ENCODE results near the gene RAB39A. TPM values are rescaled to one million over a fixed set of nuclear protein-coding genes. Genes with fewer than 3 reads are reported as not detected.
"Not testable (repeated sequence)": the region's sequence is repeated elsewhere in the genome, so short reads cannot be mapped to it uniquely, and the experiment has no call there.

Gene RAB39A, protein sequence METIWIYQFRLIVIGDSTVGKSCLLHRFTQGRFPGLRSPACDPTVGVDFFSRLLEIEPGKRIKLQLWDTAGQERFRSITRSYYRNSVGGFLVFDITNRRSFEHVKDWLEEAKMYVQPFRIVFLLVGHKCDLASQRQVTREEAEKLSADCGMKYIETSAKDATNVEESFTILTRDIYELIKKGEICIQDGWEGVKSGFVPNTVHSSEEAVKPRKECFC
- not detected in 2 replicates for total RNA-seq

DNA sequence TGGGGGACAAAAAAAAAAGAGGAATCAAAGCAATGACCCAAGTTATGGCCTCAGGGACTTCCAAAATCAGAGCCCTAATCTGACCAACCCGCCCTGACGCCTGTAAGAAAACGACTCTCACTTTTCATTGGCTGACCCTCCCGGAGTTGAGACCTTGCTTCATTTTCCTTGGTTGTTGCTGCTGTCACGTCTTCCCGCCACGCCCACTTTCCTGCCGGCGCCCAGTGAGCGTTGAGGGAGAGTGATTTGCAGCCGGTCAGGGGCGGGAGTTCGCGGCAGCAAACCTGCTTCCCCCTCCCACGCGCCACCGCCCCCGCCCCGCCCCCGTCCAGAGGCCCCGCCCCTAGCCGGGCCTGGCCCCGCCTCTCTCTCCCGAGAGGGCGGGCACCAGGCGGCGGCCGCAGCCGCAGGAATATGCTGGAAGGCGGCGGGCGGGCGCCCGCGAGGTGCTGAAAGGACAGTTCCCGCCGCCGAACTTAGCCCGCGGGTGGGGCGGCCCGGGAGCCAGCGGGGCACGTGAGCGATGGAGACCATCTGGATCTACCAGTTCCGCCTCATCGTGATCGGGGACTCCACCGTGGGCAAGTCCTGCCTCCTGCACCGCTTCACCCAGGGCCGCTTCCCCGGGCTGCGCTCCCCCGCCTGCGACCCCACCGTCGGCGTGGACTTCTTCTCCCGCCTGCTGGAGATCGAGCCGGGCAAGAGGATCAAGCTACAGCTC lies at the start of gene RAB39A:
RAB39A (plus strand) TSS at position 403 of the 721 bp plus-strand sequence; CDS start at position 524, 121 bp downstream.
- DNase-seq (ENCODE audit: extremely low read depth, low read depth, low spot score), result peak; percentile 47

- not testable (repeated sequence) for DNase-seq (ENCODE audit: extremely low read depth, low read depth, low spot score)
Observed at GRCh38 chr11:107881471-107881870, 46.8 kb upstream of the RAB39A start.

GRCh38 chr11:107882095-107882820 lies 46.0 kb upstream of the RAB39A start:
- DNase-seq (ENCODE audit: extremely low read depth, low read depth, low spot score), result no peak

DNA sequence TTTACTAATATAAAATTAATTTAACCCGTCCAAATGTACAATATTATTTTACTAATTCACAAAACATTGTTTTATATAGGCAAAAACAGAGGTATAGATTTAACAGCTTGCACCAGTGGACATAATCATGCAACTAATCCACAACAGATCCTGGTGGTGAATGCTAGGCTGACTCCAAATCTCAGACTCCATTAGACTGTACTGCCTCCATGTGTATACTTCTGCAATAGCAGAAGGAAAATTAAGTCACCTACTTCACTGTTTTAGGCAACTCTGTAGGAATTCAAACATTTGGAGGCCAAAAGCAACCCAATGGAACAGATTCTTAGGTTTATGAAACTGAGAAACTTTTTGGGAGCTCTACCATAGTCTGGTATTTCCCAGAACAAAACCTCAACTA lies 30.0 kb upstream of the RAB39A start:
- peak; percentile 33 for DNase-seq (ENCODE audit: extremely low read depth, low read depth, low spot score)

DNA sequence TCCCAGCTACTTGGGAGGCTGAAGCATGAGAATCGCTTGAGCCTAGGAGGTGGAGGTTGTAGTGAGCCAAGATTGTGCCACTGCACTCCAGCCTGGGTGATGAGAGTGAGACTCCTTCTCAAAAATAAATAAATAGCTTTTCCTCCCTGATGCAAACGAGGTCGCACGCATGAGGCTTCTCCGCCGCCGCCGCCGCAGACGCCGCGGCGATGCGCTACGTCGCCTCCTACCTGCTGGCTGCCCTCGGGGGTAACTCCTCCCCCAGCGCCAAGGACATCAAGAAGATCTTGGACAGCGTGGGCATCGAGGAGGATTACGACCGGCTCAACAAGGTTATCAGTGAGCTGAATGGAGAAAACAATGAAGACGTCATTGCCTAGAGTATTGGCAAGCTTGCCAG lies 20.0 kb upstream of the RAB39A start:
- DNase-seq (ENCODE audit: extremely low read depth, low read depth, low spot score), result no peak

DNA sequence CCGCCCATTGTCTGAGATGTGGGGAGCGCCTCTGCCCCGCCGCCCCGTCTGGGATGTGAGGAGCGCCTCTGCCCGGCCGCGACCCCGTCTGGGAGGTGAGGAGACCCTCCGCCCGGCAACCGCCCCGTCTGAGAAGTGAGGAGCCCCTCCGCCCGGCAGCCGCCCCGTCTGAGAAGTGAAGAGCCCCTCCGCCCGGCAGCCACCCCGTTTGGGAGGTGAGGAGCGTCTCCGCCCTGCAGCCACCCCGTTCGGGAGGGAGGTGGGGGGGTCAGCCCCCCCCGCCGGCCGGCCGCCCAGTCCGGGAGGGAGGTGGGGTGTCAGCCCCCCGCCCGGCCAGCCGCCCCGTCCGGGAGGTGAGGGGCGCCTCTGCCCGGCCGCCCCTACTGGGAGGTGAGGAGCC lies 15.8 kb upstream of the RAB39A start:
- not testable (repeated sequence) for DNase-seq (ENCODE audit: extremely low read depth, low read depth, low spot score)

DNA sequence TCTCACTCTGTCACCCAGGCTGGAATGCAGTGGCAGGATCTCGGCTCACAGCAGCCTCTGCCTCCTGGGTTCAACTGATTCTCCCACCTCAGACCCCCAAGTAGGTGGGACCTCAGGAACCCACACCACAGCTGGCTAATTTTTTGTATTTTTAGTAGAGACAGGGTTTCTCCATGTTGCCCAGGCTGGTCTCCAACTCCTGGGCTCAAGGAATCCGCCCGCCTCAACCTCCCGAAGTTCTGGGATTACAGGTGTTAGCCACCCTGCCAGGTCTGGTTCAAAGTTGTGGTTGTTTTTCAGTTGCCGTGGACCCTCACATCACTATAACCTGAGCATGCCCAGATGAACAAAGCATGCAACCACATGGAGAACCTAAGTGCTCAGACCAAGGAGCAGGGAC lies 13.0 kb upstream of the RAB39A start:
- DNase-seq (ENCODE audit: extremely low read depth, low read depth, low spot score), result no peak

- peak; percentile 12 for DNase-seq (ENCODE audit: extremely low read depth, low read depth, low spot score)
Observed at GRCh38 chr11:107916671-107917241, 11.5 kb upstream of the RAB39A start.

- no peak for DNase-seq (ENCODE audit: extremely low read depth, low read depth, low spot score)
Observed at GRCh38 chr11:107921997-107922396, 6.3 kb upstream of the RAB39A start.

DNA sequence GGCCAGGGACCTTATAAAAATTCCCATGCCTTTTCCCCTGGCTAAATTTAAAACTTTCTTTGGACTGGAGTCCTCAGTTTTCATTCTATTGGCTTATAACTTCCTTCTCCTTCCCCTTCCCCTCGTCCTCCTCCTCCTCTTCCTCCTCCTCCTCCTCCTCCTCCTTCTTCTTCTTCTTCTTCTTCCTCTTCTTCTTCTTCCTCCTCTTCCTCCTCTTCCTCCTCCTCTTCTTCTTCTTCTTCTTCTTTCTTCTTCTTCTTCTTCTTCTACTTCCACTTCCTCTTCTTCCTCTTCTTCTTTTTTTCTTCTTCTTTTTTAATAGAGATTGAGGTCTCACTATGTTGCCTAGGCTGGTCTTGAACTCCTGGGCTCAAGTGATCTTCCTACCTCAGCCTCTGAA lies 4.7 kb upstream of the RAB39A start:
- DNase-seq (ENCODE audit: extremely low read depth, low read depth, low spot score), result not testable (repeated sequence)

GRCh38 chr11:107924306-107924705 lies 3.9 kb upstream of the RAB39A start:
- DNase-seq (ENCODE audit: extremely low read depth, low read depth, low spot score), result no peak

DNA sequence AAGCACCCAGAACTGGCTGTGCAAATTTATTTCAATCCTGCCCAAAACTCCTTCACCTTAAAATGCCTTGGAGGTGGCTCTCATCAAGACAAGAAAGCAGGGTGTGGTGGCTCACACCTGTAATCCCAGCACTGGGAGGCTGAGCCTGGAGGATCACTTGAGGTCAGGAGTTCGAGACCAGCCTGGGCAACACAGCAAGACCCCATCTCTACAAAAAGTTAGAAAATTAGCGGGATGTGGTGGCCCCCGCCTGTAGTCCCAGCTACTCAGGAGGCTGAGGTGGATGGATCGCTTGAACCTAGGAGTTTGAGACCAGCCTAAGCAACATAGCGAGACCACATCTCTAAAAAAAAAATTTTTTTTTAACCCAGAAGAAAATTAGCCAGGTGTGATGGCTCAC lies 689 bp upstream of the RAB39A start:
- DNase-seq (ENCODE audit: extremely low read depth, low read depth, low spot score), result no peak

DNA sequence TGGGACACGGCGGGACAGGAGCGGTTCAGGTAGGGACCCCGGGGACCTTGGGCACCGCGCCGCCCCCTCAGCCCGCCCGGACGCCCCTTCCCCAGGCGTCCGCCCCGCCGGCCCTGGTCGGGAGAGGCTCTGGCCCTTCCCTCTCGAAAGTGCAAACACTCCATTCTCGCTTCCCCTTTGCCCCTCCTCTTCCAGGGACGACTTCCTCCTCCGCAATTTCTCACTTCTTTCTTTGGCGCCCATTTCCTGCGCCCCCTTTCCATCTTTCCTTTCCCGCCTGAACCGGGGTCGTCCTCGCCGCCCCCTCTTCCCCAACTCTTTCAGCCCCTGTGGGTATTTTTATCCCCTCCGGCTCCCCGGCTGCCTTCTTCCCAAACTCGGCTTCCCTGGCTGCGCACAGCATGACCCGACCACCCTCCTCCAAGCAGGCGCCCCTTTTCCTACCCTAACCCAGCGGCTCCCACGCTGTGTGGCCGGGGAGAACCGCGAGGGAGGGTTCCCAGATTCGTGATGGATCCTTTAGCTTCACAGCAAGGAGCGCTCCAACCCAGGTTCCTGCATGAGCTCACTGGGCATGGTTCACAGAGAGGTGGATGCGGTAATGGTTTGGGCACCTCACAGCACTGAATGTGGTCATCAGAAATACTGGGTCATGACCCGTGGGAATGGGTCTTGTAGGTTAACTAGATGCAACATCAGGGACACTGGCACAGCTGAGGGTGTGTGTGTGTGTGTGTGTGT lies 689 bp downstream of the RAB39A start:
- no peak for DNase-seq (ENCODE audit: extremely low read depth, low read depth, low spot score)

- DNase-seq (ENCODE audit: extremely low read depth, low read depth, low spot score), result no peak
Observed at GRCh38 chr11:107929611-107930200, 1.5 kb downstream of the RAB39A start.

DNA sequence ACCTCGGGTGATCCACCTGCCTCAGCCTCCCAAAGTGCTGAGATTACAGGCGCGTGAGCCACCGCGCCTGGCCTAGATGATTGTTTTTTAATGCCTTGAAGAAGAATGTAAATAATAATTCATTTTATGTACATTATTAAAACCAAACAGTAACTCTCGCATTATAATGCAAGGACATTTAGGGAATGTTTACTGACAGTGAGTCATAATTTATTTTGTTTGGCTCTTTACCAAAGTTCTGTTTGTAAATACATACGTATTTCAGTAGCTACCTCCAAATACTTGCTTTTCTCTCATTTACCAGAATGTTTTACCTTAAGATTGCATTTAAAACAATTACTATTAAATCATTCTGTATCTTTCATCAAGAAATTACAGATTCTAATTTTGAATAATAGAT lies 3.0 kb downstream of the RAB39A start:
- no peak for DNase-seq (ENCODE audit: extremely low read depth, low read depth, low spot score)

- no peak for DNase-seq (ENCODE audit: extremely low read depth, low read depth, low spot score)
Observed at GRCh38 chr11:107947904-107948303, 19.7 kb downstream of the RAB39A start.

DNA sequence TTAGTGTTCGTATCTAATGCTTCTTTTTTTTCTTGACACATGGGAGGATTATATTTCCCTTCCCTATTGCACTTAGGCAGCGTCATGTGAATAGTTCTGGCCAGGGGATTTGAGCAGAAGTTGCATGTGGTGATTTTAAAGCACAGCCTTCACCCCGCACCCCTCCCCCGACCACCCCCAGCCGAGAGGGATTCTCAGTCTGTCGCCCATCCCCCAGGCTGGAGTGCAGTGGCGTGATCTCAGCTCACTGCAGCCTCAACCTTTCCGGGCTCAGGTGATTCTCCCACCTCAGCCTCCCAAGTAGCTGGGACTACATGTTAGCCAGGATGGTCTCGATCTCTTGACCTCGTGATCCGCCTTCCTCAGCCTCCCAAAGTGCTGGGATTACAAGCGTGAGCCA lies 20.1 kb downstream of the RAB39A start:
- DNase-seq (ENCODE audit: extremely low read depth, low read depth, low spot score), result not testable (repeated sequence)

GRCh38 chr11:107951155-107951554 lies 22.9 kb downstream of the RAB39A start:
- no peak for DNase-seq (ENCODE audit: extremely low read depth, low read depth, low spot score)

GRCh38 chr11:107953446-107953845 lies 25.2 kb downstream of the RAB39A start:
- no peak for DNase-seq (ENCODE audit: extremely low read depth, low read depth, low spot score)

- no peak for DNase-seq (ENCODE audit: extremely low read depth, low read depth, low spot score)
Observed at GRCh38 chr11:107956543-107956942, 28.3 kb downstream of the RAB39A start.
